ENCODE results near the gene CPT1A. TPM values are rescaled to one million over a fixed set of nuclear protein-coding genes. Genes with fewer than 3 reads are reported as not detected.

The CPT1A gene
- total and polyA plus RNA-seq, 7 donors: 8.6 to 29.2 (median 12.9) TPM

GRCh38 chr11:68835749-68836148 lies 6.0 kb downstream of the CPT1A start:
- 39 to 52% (median 43%) methylated on average over 4 of the region's 4 CpGs for WGBS, 3 donors
- no peaks in the 10 kb centered on the region for H3K27me3 ChIP-seq (ENCODE audit: insufficient read depth in 3 of 3, low read length in 2 of 3)
- peaks cover 72% of the 10 kb centered on the region for H3K4me1 ChIP-seq
- no peak overlapping the region for H3K4me3 ChIP-seq
- no peak for DNase-seq
- TF ChIP-seq CTCF (IDR thresholded peaks at IDR 0.05): no peak
- intact Hi-C loops (cut with DNase I): no loop called here
- no peak for ATAC-seq
- no peaks in the 10 kb centered on the region for H3K36me3 ChIP-seq (ENCODE audit: insufficient read depth in 1 of 2, low read depth in 1 of 2)
- H3K9me3 ChIP-seq: no peaks in the 10 kb centered on the region
- H3K27ac ChIP-seq: no peak overlapping the region

GRCh38 chr11:68835328-68835727 lies 6.4 kb downstream of the CPT1A start:
- H3K4me1 ChIP-seq: peaks cover 75% of the 10 kb centered on the region
- WGBS, 3 donors: 75 to 76% (median 76%) methylated on average over 5 of the region's 5 CpGs
- H3K27ac ChIP-seq: no peak overlapping the region
- no peak overlapping the region for H3K4me3 ChIP-seq
- TF ChIP-seq CTCF (IDR thresholded peaks at IDR 0.05): no peak
- ATAC-seq (no peak), DNase-seq (no peak)
- H3K36me3 ChIP-seq (ENCODE audit: insufficient read depth in 1 of 2, low read depth in 1 of 2): no peaks in the 10 kb centered on the region
- H3K27me3 ChIP-seq (ENCODE audit: insufficient read depth in 3 of 3, low read length in 2 of 3): no peaks in the 10 kb centered on the region
- intact Hi-C loops (cut with DNase I): no loop called here
- H3K9me3 ChIP-seq: no peaks in the 10 kb centered on the region

- Histone ChIP-seq H3K9me3 (no peaks in the 10 kb centered on the region), H3K36me3 (ENCODE audit: insufficient read depth in 1 of 2, low read depth in 1 of 2) (no peaks in the 10 kb centered on the region), H3K27ac (peak overlapping the region; percentile 19), H3K4me3 (no peak overlapping the region), H3K4me1 (peaks cover 60% of the 10 kb centered on the region), H3K27me3 (ENCODE audit: insufficient read depth in 3 of 3, low read length in 2 of 3) (no peaks in the 10 kb centered on the region)
- peak; percentile 19 to 68 (median 58) for ATAC-seq
- no peak for TF ChIP-seq CTCF (IDR thresholded peaks at IDR 0.05)
- 24 to 44% (median 32%) methylated on average over 8 of the region's 8 CpGs for WGBS, 3 donors
- intact Hi-C loops (cut with DNase I): no loop called here
- DNase-seq: no peak
Observed at GRCh38 chr11:68832476-68833181, 9.1 kb downstream of the CPT1A start.

GRCh38 chr11:68831124-68831523 lies 10.6 kb downstream of the CPT1A start:
- no peak for ATAC-seq
- no peak for TF ChIP-seq CTCF (IDR thresholded peaks at IDR 0.05)
- Histone ChIP-seq H3K27ac (no peak overlapping the region), H3K4me3 (no peak overlapping the region), H3K27me3 (ENCODE audit: insufficient read depth in 3 of 3, low read length in 2 of 3) (no peaks in the 10 kb centered on the region), H3K36me3 (ENCODE audit: insufficient read depth in 1 of 2, low read depth in 1 of 2) (no peaks in the 10 kb centered on the region), H3K9me3 (no peaks in the 10 kb centered on the region), H3K4me1 (peaks cover 45% of the 10 kb centered on the region)
- WGBS, 3 donors: 47 to 60% (median 54%) methylated on average over 5 of the region's 5 CpGs
- intact Hi-C loops (cut with DNase I): no loop called here
- DNase-seq: no peak

GRCh38 chr11:68829581-68829980 lies 12.1 kb downstream of the CPT1A start:
- H3K4me3 ChIP-seq: no peak overlapping the region
- no peaks in the 10 kb centered on the region for H3K9me3 ChIP-seq
- H3K4me1 ChIP-seq: peaks cover 36% of the 10 kb centered on the region
- intact Hi-C loops (cut with DNase I): no loop called here
- DNase-seq: no peak
- 92 to 96% (median 93%) methylated on average over 15 of the region's 15 CpGs for WGBS, 3 donors
- H3K27me3 ChIP-seq (ENCODE audit: insufficient read depth in 3 of 3, low read length in 2 of 3): no peaks in the 10 kb centered on the region
- H3K36me3 ChIP-seq (ENCODE audit: insufficient read depth in 1 of 2, low read depth in 1 of 2): no peaks in the 10 kb centered on the region
- TF ChIP-seq CTCF (IDR thresholded peaks at IDR 0.05): no peak
- H3K27ac ChIP-seq: no peak overlapping the region
- no peak for ATAC-seq
